MV-4-11 (cell line): ENCODE measurements around the gene SBDS.

Source experiments
- DNase-seq: peaks from one replicate; lab custom pipeline; 2025; lab: John Stamatoyannopoulos, UW

SBDS gene

DNA sequence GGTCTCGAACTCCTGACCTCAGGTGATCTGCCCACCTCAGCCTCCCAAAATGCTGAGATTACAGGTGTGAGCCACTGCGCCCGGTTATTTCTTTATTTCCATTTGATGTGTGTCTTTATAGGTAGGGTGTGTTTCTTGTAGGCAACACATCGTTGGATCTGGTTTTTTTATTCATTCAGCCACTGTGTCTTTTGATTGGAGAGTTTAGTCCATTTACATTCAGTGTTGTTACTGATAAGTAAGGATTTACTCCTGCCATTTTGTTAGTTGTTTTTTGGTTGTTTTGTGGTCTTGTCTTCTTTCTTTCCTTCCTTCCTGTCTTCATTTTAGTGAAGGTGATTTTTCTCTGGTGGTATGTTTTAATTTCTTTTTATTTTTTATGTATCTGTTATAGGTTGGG is 57.4 kb downstream of the SBDS start:
- no peak for DNase-seq
